ENCODE measurements around the gene SLC35E1. TPM values are rescaled to one million over a fixed set of nuclear protein-coding genes. Genes with fewer than 3 reads are reported as not detected.

SLC35E1 gene
- total RNA-seq, 1 experiment from 2014 or later: 61.0 TPM

GRCh38 chr19:16575861-16576689, 3.9 kb upstream of the SLC35E1 start:
- ChIA-PET POLR2A (ENCODE audit: unreplicated experiment) (no interaction called here), CTCF (interaction anchor here (0.6 kb wide), 2 partner anchors 35 to 491 kb away, joined by 3 to 5 read pairs; no protein-coding TSS in a partner anchor)
- Histone ChIP-seq H2AFZ (no peak overlapping the region), H3K4me2 (no peak overlapping the region), H3K36me3 (ENCODE audit: low read depth) (0 out of 2 replicates have a peak, but pooled peaks cover 9% of the 10 kb centered on the region), H3K9me2 (ENCODE audit: insufficient read depth) (no peaks in the 10 kb centered on the region), H4K20me1 (ENCODE audit: insufficient read depth) (peaks cover 49% of the 10 kb centered on the region), H3K27ac (no peak overlapping the region), H3K79me2 (ENCODE audit: low read depth) (peaks cover 85% of the 10 kb centered on the region), H3F3A (ENCODE audit: insufficient read depth, low read depth) (peaks cover 23% of the 10 kb centered on the region; the same call in 1 of the 2 replicates), H3K27me3 (ENCODE audit: insufficient read depth, low read depth) (no peaks in the 10 kb centered on the region), H3K9me3 (ENCODE audit: insufficient read depth, low read depth) (no peaks in the 10 kb centered on the region), H3K4me3 (no peak overlapping the region), H3K4me1 (replicated peaks; ENCODE audit: insufficient read depth) (peaks cover 16% of the 10 kb centered on the region)
- no peak for TF ChIP-seq EZH2 (IDR thresholded peaks at IDR 0.05; ENCODE audit: low read depth)
- no peak for TF ChIP-seq CTCF (conservative IDR thresholded peaks at IDR 0.05)
- intact Hi-C loops (cut with micrococcal nuclease; ENCODE audit: unreplicated experiment): no loop called here
- BruUV-seq (replicated peaks): no TSS peak
- no peak for DNase-seq

- TF ChIP-seq CTCF (conservative IDR thresholded peaks at IDR 0.05): no peak
- TF ChIP-seq EZH2 (IDR thresholded peaks at IDR 0.05; ENCODE audit: low read depth): no peak
- H3K79me2 ChIP-seq (ENCODE audit: low read depth): peaks cover 85% of the 10 kb centered on the region
- no peak overlapping the region for H3K4me3 ChIP-seq
- H3K36me3 ChIP-seq (ENCODE audit: low read depth): 0 out of 2 replicates have a peak, but pooled peaks cover 9% of the 10 kb centered on the region
- no peak overlapping the region for H3K27ac ChIP-seq
- no peak overlapping the region for H2AFZ ChIP-seq
- no peak for DNase-seq
- intact Hi-C loops (cut with micrococcal nuclease; ENCODE audit: unreplicated experiment): no loop called here
- ChIA-PET CTCF (no interaction called here), POLR2A (ENCODE audit: unreplicated experiment) (no interaction called here)
- H4K20me1 ChIP-seq (ENCODE audit: insufficient read depth): peaks cover 42% of the 10 kb centered on the region
- H3K9me2 ChIP-seq (ENCODE audit: insufficient read depth): no peaks in the 10 kb centered on the region
- H3K4me1 ChIP-seq (replicated peaks; ENCODE audit: insufficient read depth): peaks cover 24% of the 10 kb centered on the region
- peaks cover 30% of the 10 kb centered on the region for H3F3A ChIP-seq (ENCODE audit: insufficient read depth, low read depth)
- no TSS peak for BruUV-seq (replicated peaks)
- no peaks in the 10 kb centered on the region for H3K9me3 ChIP-seq (ENCODE audit: insufficient read depth, low read depth)
- H3K27me3 ChIP-seq (ENCODE audit: insufficient read depth, low read depth): no peaks in the 10 kb centered on the region
- no peak overlapping the region for H3K4me2 ChIP-seq
Observed at GRCh38 chr19:16575282-16575681, 3.1 kb upstream of the SLC35E1 start.

- peak overlapping the region; percentile 88 for H3K4me2 ChIP-seq
- CTCF ChIA-PET: no interaction called here
- peaks cover 85% of the 10 kb centered on the region for H3K79me2 ChIP-seq (ENCODE audit: low read depth)
- peak overlapping the region; percentile 73; the same call in 1 of the 2 replicates for H3K4me3 ChIP-seq
- H3K4me1 ChIP-seq (replicated peaks; ENCODE audit: insufficient read depth): peaks cover 38% of the 10 kb centered on the region
- H3K36me3 ChIP-seq (ENCODE audit: low read depth): peaks cover 9% of the 10 kb centered on the region; the same call in 1 of the 2 replicates
- peaks cover 28% of the 10 kb centered on the region for H4K20me1 ChIP-seq (ENCODE audit: insufficient read depth)
- H3K9me3 ChIP-seq (ENCODE audit: insufficient read depth, low read depth): no peaks in the 10 kb centered on the region
- no peaks in the 10 kb centered on the region for H3K9me2 ChIP-seq (ENCODE audit: insufficient read depth)
- TF ChIP-seq EZH2 (IDR thresholded peaks at IDR 0.05; ENCODE audit: low read depth) (no peak), CTCF (conservative IDR thresholded peaks at IDR 0.05) (no peak)
- intact Hi-C loops (cut with micrococcal nuclease; ENCODE audit: unreplicated experiment): no loop called here
- no TSS peak for BruUV-seq (replicated peaks)
- no peak for DNase-seq
- no peak overlapping the region for H3K27ac ChIP-seq
- POLR2A ChIA-PET (ENCODE audit: unreplicated experiment): interaction anchor here (0.7 kb wide), 1 partner anchor 253 kb away, joined by 4 read pairs; no protein-coding TSS in a partner anchor
- no peaks in the 10 kb centered on the region for H3K27me3 ChIP-seq (ENCODE audit: insufficient read depth, low read depth)
- H2AFZ ChIP-seq: no peak overlapping the region
- H3F3A ChIP-seq (ENCODE audit: insufficient read depth, low read depth): peaks cover 35% of the 10 kb centered on the region
Observed at GRCh38 chr19:16573925-16574324, 1.7 kb upstream of the SLC35E1 start.
